OCI-LY7 (cell line): Measurements from ENCODE around the gene ABR. TPM values are rescaled to one million over a fixed set of nuclear protein-coding genes. Genes with fewer than 3 reads are reported as not detected.

Source experiments
- BruUV-seq: library from RNA; stranded (reverse); fragments of 400-500 nt; replicated peaks from 2 replicates; lab custom pipeline; 2021; lab: Mats Ljungman, UMichigan
- CTCF ChIA-PET: fragments of 300-600 bp; sonication (Branson Sonifier 250); formaldehyde crosslinking; loops from one replicate; lab custom pipeline; 2022; ENCODE audit warnings: antibody characterized with exemption; ENCODE audit not compliant: unreplicated experiment; lab: Charles Lee
- POLR2A ChIA-PET: fragments of 300-600 bp; sonication (Branson Sonifier 250); formaldehyde crosslinking; loops from one replicate; lab custom pipeline; 2022; ENCODE audit warnings: antibody characterized with exemption; lab: Charles Lee
- DNase-seq: peaks from one replicate; pipeline ENCODE4 v3.0.0-alpha.2; 2015; ENCODE audit warnings: low spot score
- H2AFZ ChIP-seq: fragments of 200-600 bp; sonication (generic), shearing (Covaris generic); 2 replicates; pipeline ENCODE4 v1.6.1; 2014; ENCODE audit warnings: mild to moderate bottlenecking, antibody characterized with exemption, low read length, moderate library complexity
- H3K27ac ChIP-seq: fragments of 200-600 bp; sonication (generic); 2 replicates; pipeline ENCODE4 v1.5.1; 2014; ENCODE audit warnings: mixed run types, low read depth, mild to moderate bottlenecking, moderate library complexity, low read length, inconsistent platforms; ENCODE audit not compliant: poor library complexity, severe bottlenecking
- H3K36me3 ChIP-seq: fragments of 200-600 bp; sonication (generic); 2 replicates; pipeline ENCODE4 v1.6.1; 2014; ENCODE audit warnings: mild to moderate bottlenecking, antibody characterized with exemption, low read length, moderate library complexity, mixed read lengths; ENCODE audit not compliant: insufficient read depth
- H3K4me1 ChIP-seq: fragments of 200-600 bp; sonication (generic); 2 replicates; pipeline ENCODE4 v1.5.1; 2014; ENCODE audit warnings: mild to moderate bottlenecking, low read length; ENCODE audit not compliant: insufficient read depth, poor library complexity, severe bottlenecking
- H3K4me2 ChIP-seq: fragments of 200-600 bp; sonication (generic); 2 replicates; pipeline ENCODE4 v1.6.1; 2014; ENCODE audit warnings: mild to moderate bottlenecking, low read length
- H3K4me3 ChIP-seq: fragments of 200-600 bp; sonication (generic); 2 replicates; pipeline ENCODE4 v1.5.1; 2014; ENCODE audit warnings: mild to moderate bottlenecking, low read depth, low read length; ENCODE audit not compliant: poor library complexity, severe bottlenecking
- H3K79me2 ChIP-seq: fragments of 200-600 bp; sonication (generic); 2 replicates; pipeline ENCODE4 v1.6.1; 2016; ENCODE audit warnings: low read depth, mild to moderate bottlenecking, low read length, moderate library complexity, mixed read lengths; ENCODE audit not compliant: insufficient read depth
- H3K9me2 ChIP-seq: fragments of 200-600 bp; sonication (generic); 2 replicates; pipeline ENCODE4 v1.6.1; 2016; ENCODE audit warnings: mild to moderate bottlenecking, low read length, mixed read lengths; ENCODE audit not compliant: insufficient read depth
- H3K9me3 ChIP-seq: fragments of 200-600 bp; sonication (generic); 2 replicates; pipeline ENCODE4 v1.6.1; 2014; ENCODE audit warnings: mild to moderate bottlenecking, mixed run types, low read length, mixed read lengths
- H4K20me1 ChIP-seq: fragments of 200-600 bp; sonication (generic); 2 replicates; pipeline ENCODE4 v1.6.1; 2014; ENCODE audit warnings: mild to moderate bottlenecking, antibody characterized with exemption, low read length, moderate library complexity, mixed read lengths; ENCODE audit not compliant: insufficient read depth
- EZH2phosphoT487 ChIP-seq: fragments of 200-600 bp; sonication (generic); IDR thresholded peaks from 2 replicates; pipeline ENCODE4 v1.6.1; 2018; ENCODE audit warnings: low read depth, borderline replicate concordance, mild to moderate bottlenecking, mixed run types, antibody characterized with exemption, low read length, moderate library complexity, mixed read lengths
- intact Hi-C: fragments of 100-400 bp; cut with micrococcal nuclease; formaldehyde crosslinking; loops from one replicate; pipeline ENCODE4 v1.10.0; 2022; ENCODE audit not compliant: unreplicated experiment
- total RNA-seq, 2 experiments: library from RNA; depleted of rRNA in 1 of 2; stranded (reverse); fragments of >200 nt in 1 of 2; shearing (Covaris generic) in 1 of 2; gene quantifications; 2 replicates each; pipeline ENCODE4 v1.2.3, GENCODE V29; 2014 to 2022
- TF ChIP-seq, protein P1 (sequence below): fragments of 200-600 bp; sonication (generic); conservative IDR thresholded peaks from 2 replicates; pipeline ENCODE4 v1.5.1; 2014; ENCODE audit warnings: mild to moderate bottlenecking, antibody characterized with exemption, low read length, moderate library complexity, mixed read lengths

The ABR gene
- total RNA-seq, 2 experiments from 2014 or later: 164 to 181 TPM

DNA sequence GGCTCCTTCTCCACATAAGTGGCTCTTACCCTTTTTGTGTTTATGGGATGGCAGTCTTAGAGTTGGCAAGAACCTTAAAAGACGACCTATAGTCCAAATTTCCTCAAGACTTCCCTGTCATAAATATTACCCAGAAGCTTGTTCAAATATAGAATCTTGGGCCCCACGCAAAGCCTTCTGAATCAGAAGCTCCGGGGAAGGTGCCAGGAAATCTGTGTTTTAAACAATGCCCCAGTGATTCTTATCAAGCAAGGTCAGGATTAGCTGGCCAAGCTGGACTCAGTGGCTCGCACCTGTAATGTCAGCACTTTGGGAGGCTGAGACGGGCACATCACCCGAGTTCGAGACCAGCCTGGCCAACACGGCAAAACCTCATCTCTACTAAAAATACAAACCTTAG lies 97.2 kb downstream of the ABR start:
- peaks cover 52% of the 10 kb centered on the region for H3K36me3 ChIP-seq
- POLR2A ChIA-PET: no interaction called here
- no peak for DNase-seq
- intact Hi-C loops: no loop called here
- H2AFZ ChIP-seq: no peak overlapping the region
- H3K4me2 ChIP-seq: no peak overlapping the region
- H3K4me3 ChIP-seq: no peak overlapping the region
- no peaks in the 10 kb centered on the region for H4K20me1 ChIP-seq
- no peaks in the 10 kb centered on the region for H3K9me2 ChIP-seq
- H3K9me3 ChIP-seq: no peaks in the 10 kb centered on the region
- BruUV-seq: no TSS peak
- TF ChIP-seq, protein P1, sequence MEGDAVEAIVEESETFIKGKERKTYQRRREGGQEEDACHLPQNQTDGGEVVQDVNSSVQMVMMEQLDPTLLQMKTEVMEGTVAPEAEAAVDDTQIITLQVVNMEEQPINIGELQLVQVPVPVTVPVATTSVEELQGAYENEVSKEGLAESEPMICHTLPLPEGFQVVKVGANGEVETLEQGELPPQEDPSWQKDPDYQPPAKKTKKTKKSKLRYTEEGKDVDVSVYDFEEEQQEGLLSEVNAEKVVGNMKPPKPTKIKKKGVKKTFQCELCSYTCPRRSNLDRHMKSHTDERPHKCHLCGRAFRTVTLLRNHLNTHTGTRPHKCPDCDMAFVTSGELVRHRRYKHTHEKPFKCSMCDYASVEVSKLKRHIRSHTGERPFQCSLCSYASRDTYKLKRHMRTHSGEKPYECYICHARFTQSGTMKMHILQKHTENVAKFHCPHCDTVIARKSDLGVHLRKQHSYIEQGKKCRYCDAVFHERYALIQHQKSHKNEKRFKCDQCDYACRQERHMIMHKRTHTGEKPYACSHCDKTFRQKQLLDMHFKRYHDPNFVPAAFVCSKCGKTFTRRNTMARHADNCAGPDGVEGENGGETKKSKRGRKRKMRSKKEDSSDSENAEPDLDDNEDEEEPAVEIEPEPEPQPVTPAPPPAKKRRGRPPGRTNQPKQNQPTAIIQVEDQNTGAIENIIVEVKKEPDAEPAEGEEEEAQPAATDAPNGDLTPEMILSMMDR: no peak
- no peaks in the 10 kb centered on the region for H3K4me1 ChIP-seq
- CTCF ChIA-PET: no interaction called here
- H3K79me2 ChIP-seq: no peaks in the 10 kb centered on the region
- H3K27ac ChIP-seq: no peak overlapping the region

DNA sequence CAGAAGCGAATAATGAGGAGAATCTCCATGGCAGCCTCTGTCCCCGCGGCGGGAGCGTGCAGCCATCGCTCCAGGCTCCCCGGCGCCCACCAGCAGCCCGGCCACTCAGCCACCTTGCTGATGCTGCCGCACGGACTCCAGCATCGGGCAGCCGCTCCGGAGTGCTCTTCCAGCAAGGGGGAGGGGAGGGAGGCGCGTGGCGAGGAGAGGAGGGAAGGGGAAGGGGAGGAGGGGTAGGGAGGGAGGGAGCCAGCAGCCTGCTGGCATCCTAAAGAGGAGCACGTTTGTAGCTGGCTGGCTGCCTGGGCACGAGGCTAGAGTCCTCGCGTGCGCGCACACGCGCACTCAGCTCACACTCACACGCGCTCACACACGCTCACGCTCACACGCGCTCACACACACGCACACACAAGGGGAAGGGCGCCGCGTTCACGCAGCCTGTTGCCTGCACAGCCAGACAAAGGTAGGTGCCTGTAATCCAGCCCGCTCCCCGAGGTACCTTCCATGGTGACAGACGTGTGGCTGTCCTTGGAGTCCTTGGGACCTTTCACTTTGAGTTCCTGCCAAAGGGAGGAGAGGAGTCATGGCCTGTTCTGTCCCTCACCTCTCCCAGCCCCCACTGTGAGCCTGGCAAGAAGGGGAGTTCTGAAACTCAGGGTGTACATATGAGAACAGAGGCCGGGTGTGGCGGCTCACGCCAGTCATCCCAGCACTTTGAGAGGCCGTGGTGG lies 100.8 kb downstream of the ABR start:
- no peaks in the 10 kb centered on the region for H4K20me1 ChIP-seq
- H2AFZ ChIP-seq: no peak overlapping the region
- no peaks in the 10 kb centered on the region for H3K79me2 ChIP-seq
- H3K4me3 ChIP-seq: no peak overlapping the region
- H3K4me2 ChIP-seq: no peak overlapping the region
- no peaks in the 10 kb centered on the region for H3K9me2 ChIP-seq
- DNase-seq: no peak
- no peak for TF ChIP-seq EZH2phosphoT487
- TF ChIP-seq, protein P1: no peak
- intact Hi-C loops: no loop called here
- ChIA-PET POLR2A (interaction anchor here (0.6 kb wide), 1 partner anchor 317 kb away, joined by 7 read pairs; no protein-coding TSS in a partner anchor), CTCF (interaction anchor here (0.6 kb wide), 1 partner anchor 109 kb away, joined by 3 read pairs; no protein-coding TSS in a partner anchor)
- H3K27ac ChIP-seq: no peak overlapping the region
- no peaks in the 10 kb centered on the region for H3K9me3 ChIP-seq
- no peaks in the 10 kb centered on the region for H3K4me1 ChIP-seq
- H3K36me3 ChIP-seq: peaks cover 50% of the 10 kb centered on the region
- no TSS peak for BruUV-seq
